Daoy (cell line): ENCODE measurements around the gene RAB11FIP5. TPM values are rescaled to one million over a fixed set of nuclear protein-coding genes. Genes with fewer than 3 reads are reported as not detected.
"Not testable (repeated sequence)": the region's sequence is repeated elsewhere in the genome, so short reads cannot be mapped to it uniquely, and the experiment has no call there.

ENCODE experiments used
- DNase-seq: peaks from one replicate; pipeline ENCODE4 v3.0.0-alpha.2; 2015; ENCODE audit warnings: low read depth
- total RNA-seq: library from RNA; depleted of rRNA; stranded (reverse); fragments of >200 nt; shearing (Covaris generic); gene quantifications from 2 replicates; pipeline ENCODE4 v1.2.3, GENCODE V29; 2014; rRNA removed

RAB11FIP5 gene
- 18.0 and 20.6 TPM in 2 replicates for total RNA-seq

- peak; percentile 89 for DNase-seq
Observed at GRCh38 chr2:73112913-73113854, at the start of gene RAB11FIP5. RAB11FIP5 (minus strand) TSS chr2:73112948; CDS start chr2:73112777, 171 bp downstream.

- DNase-seq, result peak; percentile 78
Observed at GRCh38 chr2:73156539-73157124, 43.9 kb upstream of the RAB11FIP5 start.

GRCh38 chr2:73142937-73143336, 30.2 kb upstream of the RAB11FIP5 start:
- no peak for DNase-seq

- no peak for DNase-seq
Observed at GRCh38 chr2:73141896-73142295, 29.1 kb upstream of the RAB11FIP5 start.

GRCh38 chr2:73135236-73135635, 22.5 kb upstream of the RAB11FIP5 start:
- DNase-seq, result no peak

- peak; percentile 43 for DNase-seq
Observed at GRCh38 chr2:73134471-73134870, 21.7 kb upstream of the RAB11FIP5 start.

GRCh38 chr2:73133566-73134197, 20.9 kb upstream of the RAB11FIP5 start:
- no peak for DNase-seq

GRCh38 chr2:73131807-73132206, 19.1 kb upstream of the RAB11FIP5 start:
- DNase-seq, result no peak

GRCh38 chr2:73130790-73131189, 18.0 kb upstream of the RAB11FIP5 start:
- no peak for DNase-seq

GRCh38 chr2:73128841-73129535, 16.2 kb upstream of the RAB11FIP5 start:
- no peak for DNase-seq

- no peak for DNase-seq
Observed at GRCh38 chr2:73122536-73122935, 9.8 kb upstream of the RAB11FIP5 start.

- DNase-seq, result not testable (repeated sequence)
Observed at GRCh38 chr2:73119611-73120239, 7.0 kb upstream of the RAB11FIP5 start.

GRCh38 chr2:73117441-73117840, 4.7 kb upstream of the RAB11FIP5 start:
- no peak for DNase-seq

- no peak for DNase-seq
Observed at GRCh38 chr2:73116182-73116960, 3.6 kb upstream of the RAB11FIP5 start.

GRCh38 chr2:73114273-73114867, 1.6 kb upstream of the RAB11FIP5 start:
- peak; percentile 32 for DNase-seq

GRCh38 chr2:73112026-73112912, 479 bp downstream of the RAB11FIP5 start:
- peak; percentile 64 for DNase-seq

- DNase-seq, result peak; percentile 72
Observed at GRCh38 chr2:73111073-73112025, 1.4 kb downstream of the RAB11FIP5 start.
